ENCODE data around the gene UQCR10. TPM values are rescaled to one million over a fixed set of nuclear protein-coding genes. Genes with fewer than 3 reads are reported as not detected.
A peak's percentile ranks its signal among the peaks of the same experiment; 100 is the strongest.

The UQCR10 gene
- total and polyA plus RNA-seq, 9 donors, result 24.2 to 93.1 (median 56.4) TPM

- Histone ChIP-seq H3K27ac (no peak overlapping the region), H3K36me3 (no peaks in the 10 kb centered on the region), H3K9me3 (no peaks in the 10 kb centered on the region), H3K4me3 (no peak overlapping the region), H3K4me1 (ENCODE audit: insufficient read depth) (no peaks in the 10 kb centered on the region), H3K27me3 (no peaks in the 10 kb centered on the region)
- TF ChIP-seq POLR2A (IDR thresholded peaks at IDR 0.05), result no peak
- DNase-seq, result no peak
- intact Hi-C loops (cut with DNase I), result no loop called here
- WGBS, 3 donors, result 42 to 64% (median 45%) methylated on average over 8 of the region's 8 CpGs
Observed at GRCh38 chr22:29724843-29725242, 42.3 kb upstream of the UQCR10 start.

- intact Hi-C loops (cut with DNase I), result no loop called here
- no peaks in the 10 kb centered on the region for H3K4me1 ChIP-seq (ENCODE audit: insufficient read depth)
- no peak overlapping the region for H3K27ac ChIP-seq
- WGBS, 3 donors, result 61 to 70% (median 69%) methylated on average over 4 to 7 of the region's 7 CpGs
- no peaks in the 10 kb centered on the region for H3K36me3 ChIP-seq
- no peak for DNase-seq
- TF ChIP-seq EP300 (IDR thresholded peaks at IDR 0.05) (no peak), CTCF (IDR thresholded peaks at IDR 0.05) (no peak), POLR2A (IDR thresholded peaks at IDR 0.05) (no peak)
- H3K4me3 ChIP-seq, result no peak overlapping the region
- H3K9me3 ChIP-seq, result no peaks in the 10 kb centered on the region
- no peaks in the 10 kb centered on the region for H3K27me3 ChIP-seq
Observed at GRCh38 chr22:29726106-29726505, 41.1 kb upstream of the UQCR10 start.

- intact Hi-C loops (cut with DNase I), result no loop called here
- H3K27ac ChIP-seq, result no peak overlapping the region
Observed at GRCh38 chr22:29726512-29727130, 40.5 kb upstream of the UQCR10 start.

GRCh38 chr22:29727131-29727523 is 40.0 kb upstream of the UQCR10 start:
- H3K4me3 ChIP-seq, result no peak overlapping the region
- no peaks in the 10 kb centered on the region for H3K9me3 ChIP-seq
- intact Hi-C loops (cut with DNase I), result no loop called here
- no peak overlapping the region for H3K27ac ChIP-seq
- no peaks in the 10 kb centered on the region for H3K4me1 ChIP-seq (ENCODE audit: insufficient read depth)
- WGBS, 3 donors, result 3 to 4% (median 4%) methylated on average over 16 to 17 of the region's 17 CpGs
- no peaks in the 10 kb centered on the region for H3K36me3 ChIP-seq
- TF ChIP-seq EP300 (IDR thresholded peaks at IDR 0.05), result no peak
- TF ChIP-seq CTCF (IDR thresholded peaks at IDR 0.05), result no peak
- TF ChIP-seq POLR2A (IDR thresholded peaks at IDR 0.05), result no peak
- H3K27me3 ChIP-seq, result no peaks in the 10 kb centered on the region
- DNase-seq, result peak; percentile 27 to 61 (median 37)

More at GRCh38 chr22:29726512-29727130, 40.5 kb upstream of the UQCR10 start:
- no peak for TF ChIP-seq CTCF (IDR thresholded peaks at IDR 0.05)
- no peak for TF ChIP-seq EP300 (IDR thresholded peaks at IDR 0.05)
- TF ChIP-seq POLR2A (IDR thresholded peaks at IDR 0.05), result no peak
- no peaks in the 10 kb centered on the region for H3K4me1 ChIP-seq (ENCODE audit: insufficient read depth)
- no peak for DNase-seq
- no peaks in the 10 kb centered on the region for H3K9me3 ChIP-seq
- H3K36me3 ChIP-seq, result no peaks in the 10 kb centered on the region
- H3K4me3 ChIP-seq, result no peak overlapping the region
- H3K27me3 ChIP-seq, result no peaks in the 10 kb centered on the region
- WGBS, 3 donors, result 31 to 44% (median 40%) methylated on average over 14 to 15 of the region's 15 CpGs

- intact Hi-C loops (cut with DNase I), result no loop called here
- DNase-seq, result no peak
- Histone ChIP-seq H3K36me3 (no peaks in the 10 kb centered on the region), H3K27ac (no peak overlapping the region), H3K4me1 (ENCODE audit: insufficient read depth) (no peaks in the 10 kb centered on the region), H3K27me3 (no peaks in the 10 kb centered on the region), H3K9me3 (no peaks in the 10 kb centered on the region), H3K4me3 (no peak overlapping the region)
- TF ChIP-seq POLR2A (IDR thresholded peaks at IDR 0.05) (no peak), EP300 (IDR thresholded peaks at IDR 0.05) (no peak), CTCF (IDR thresholded peaks at IDR 0.05) (no peak)
- WGBS, 3 donors, result 86 to 93% (median 90%) methylated on average over 20 of the region's 20 CpGs
Observed at GRCh38 chr22:29729161-29729560, 38.0 kb upstream of the UQCR10 start.
